Endothelial cell of umbilical vein (primary cell): ENCODE measurements around the gene RANBP17.

Experiments used
- FOS ChIP-seq: IDR thresholded peaks from 2 replicates; pipeline ENCODE4 v1.6.1; 2011; ENCODE audit warnings: mild to moderate bottlenecking, low read length, moderate library complexity, borderline replicate concordance; ENCODE audit not compliant: insufficient read depth
- POLR2AphosphoS5 ChIP-seq: IDR thresholded peaks from 2 replicates; pipeline ENCODE4 v1.6.1; 2012; ENCODE audit warnings: low read depth, mild to moderate bottlenecking, control low read depth, low read length, moderate library complexity; ENCODE audit not compliant: insufficient read depth
- TF ChIP-seq, protein P1 (sequence below), 2 donors: IDR thresholded peaks; 1 replicate in 1 of 2; 2 replicates in 1 of 2; pipeline ENCODE4 v1.5.1; 2011; ENCODE audit warnings: low read length in 2 of 2, mild to moderate bottlenecking in 2 of 2, moderate library complexity in 2 of 2, control low read depth in 1 of 2, inconsistent platforms in 1 of 2, low read depth in 1 of 2; ENCODE audit not compliant: insufficient read depth in 1 of 2; ENCODE audit errors: extremely low read depth in 1 of 2
- TF ChIP-seq, protein P2 (sequence below): IDR thresholded peaks from 2 replicates; pipeline ENCODE4 v1.6.1; 2011; ENCODE audit not compliant: insufficient read depth, insufficient read length

DNA sequence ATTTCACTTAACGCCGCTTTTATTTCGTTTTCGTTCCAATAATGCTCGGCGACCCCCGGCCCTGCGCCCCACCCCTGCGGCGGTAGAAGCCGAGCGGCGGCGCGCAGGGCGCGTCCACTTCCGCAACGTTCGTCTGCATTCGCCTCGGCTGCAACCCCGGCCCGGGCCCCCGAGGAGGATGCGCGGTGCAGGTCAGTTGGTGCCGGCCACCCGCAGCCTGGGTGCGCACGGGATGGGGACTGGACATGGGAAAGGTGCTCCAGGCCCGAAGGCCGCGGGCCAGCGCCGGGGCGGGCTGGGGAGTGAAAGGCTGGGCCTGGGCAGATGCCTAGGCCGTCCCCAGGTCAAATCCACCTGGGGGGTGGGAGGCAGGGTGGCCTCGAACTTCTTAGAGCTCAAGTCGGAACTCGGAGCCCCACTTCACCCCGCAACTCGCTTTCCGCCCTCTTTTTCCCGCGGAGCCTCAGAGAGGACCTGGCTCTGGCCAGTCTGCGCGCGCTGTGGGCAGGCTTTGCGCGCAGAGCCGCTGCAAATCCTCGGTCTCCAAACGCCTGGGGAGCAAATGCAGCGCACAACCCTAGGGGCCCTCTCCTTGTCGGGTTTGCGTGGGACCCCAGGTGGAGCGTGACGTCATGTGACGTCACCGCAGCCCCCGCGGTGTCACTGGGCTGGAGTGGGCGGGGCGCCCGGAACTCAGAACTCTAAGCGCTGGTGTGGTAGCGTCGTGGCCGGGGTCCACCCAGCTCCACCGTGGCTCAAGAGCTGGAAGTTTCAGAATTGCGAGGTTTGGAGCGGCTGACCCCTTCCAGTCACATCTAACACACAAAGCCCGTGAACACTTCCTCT is 450.5 kb downstream of the RANBP17 start:
- TF ChIP-seq, protein P1, sequence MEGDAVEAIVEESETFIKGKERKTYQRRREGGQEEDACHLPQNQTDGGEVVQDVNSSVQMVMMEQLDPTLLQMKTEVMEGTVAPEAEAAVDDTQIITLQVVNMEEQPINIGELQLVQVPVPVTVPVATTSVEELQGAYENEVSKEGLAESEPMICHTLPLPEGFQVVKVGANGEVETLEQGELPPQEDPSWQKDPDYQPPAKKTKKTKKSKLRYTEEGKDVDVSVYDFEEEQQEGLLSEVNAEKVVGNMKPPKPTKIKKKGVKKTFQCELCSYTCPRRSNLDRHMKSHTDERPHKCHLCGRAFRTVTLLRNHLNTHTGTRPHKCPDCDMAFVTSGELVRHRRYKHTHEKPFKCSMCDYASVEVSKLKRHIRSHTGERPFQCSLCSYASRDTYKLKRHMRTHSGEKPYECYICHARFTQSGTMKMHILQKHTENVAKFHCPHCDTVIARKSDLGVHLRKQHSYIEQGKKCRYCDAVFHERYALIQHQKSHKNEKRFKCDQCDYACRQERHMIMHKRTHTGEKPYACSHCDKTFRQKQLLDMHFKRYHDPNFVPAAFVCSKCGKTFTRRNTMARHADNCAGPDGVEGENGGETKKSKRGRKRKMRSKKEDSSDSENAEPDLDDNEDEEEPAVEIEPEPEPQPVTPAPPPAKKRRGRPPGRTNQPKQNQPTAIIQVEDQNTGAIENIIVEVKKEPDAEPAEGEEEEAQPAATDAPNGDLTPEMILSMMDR (IDR thresholded peaks at IDR 0.05; ENCODE audit: extremely low read depth in 1 of 2, insufficient read depth in 1 of 2, low read depth in 1 of 2, low read length in 2 of 2) = no peak
- TF ChIP-seq, protein P2, sequence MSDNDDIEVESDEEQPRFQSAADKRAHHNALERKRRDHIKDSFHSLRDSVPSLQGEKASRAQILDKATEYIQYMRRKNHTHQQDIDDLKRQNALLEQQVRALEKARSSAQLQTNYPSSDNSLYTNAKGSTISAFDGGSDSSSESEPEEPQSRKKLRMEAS = no peak
- no peak for TF ChIP-seq FOS
- TF ChIP-seq POLR2AphosphoS5 = no peak
